Measurements from ENCODE around the gene QPCTL. TPM values are rescaled to one million over a fixed set of nuclear protein-coding genes. Genes with fewer than 3 reads are reported as not detected.
A peak's percentile ranks its signal among the peaks of the same experiment; 100 is the strongest.

QPCTL gene
- polyA plus RNA-seq (2011; rRNA removed) (12.6 and 16.8 TPM in 2 replicates), polyA minus RNA-seq (2011; rRNA and poly(A)+ RNA removed) (12.7 and 16.2 TPM in 2 replicates)

DNA sequence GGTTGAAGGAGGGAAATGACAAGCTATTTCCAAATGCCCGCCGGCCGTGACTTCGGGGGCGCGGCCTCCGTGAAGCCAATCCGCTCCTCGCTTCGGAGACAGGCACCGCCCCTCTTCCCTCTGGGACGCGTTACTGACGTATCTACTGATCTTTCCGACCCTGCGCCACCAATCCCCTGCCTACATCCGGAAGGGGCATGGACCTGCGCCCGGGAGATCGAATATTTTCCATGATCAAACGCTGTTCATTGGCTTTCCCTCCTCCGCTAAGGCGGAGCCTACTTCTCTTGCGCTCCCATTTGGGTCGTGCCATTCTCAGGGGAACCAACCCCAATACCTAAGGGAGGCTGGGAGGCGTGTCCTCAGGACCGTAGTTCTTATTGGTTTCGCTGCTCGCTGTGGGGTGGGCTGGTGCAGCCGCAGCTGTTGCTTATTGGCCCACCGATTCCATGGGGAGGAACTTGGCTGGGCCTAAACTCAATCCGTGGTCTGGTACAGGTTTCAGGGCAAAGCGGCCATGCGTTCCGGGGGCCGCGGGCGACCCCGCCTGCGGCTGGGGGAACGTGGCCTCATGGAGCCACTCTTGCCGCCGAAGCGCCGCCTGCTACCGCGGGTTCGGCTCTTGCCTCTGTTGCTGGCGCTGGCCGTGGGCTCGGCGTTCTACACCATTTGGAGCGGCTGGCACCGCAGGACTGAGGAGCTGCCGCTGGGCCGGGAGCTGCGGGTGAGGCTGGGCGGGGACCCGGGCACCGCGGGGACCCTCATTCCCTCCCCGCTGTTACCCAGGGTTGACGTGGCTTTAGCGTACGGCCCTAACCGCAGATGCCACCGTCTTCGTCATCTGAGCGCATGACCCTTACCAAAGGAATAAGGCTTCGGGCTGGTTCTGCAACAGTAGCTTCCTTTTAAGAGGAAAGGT is at the start of gene QPCTL:
TSS of gene QPCTL (plus strand) at position 480 of the 919 bp plus-strand sequence. CDS start at position 518, 38 bp downstream.
- Histone ChIP-seq H3K4me3 (ENCODE audit: low read depth, low read length) (peak within 1 kb of the TSS; percentile 85), H3K27me3 (ENCODE audit: control insufficient read depth, insufficient read depth, low read length) (no peaks in the 10 kb centered on the region), H3K36me3 (ENCODE audit: control insufficient read depth, insufficient read depth, low read length) (peaks cover 13% of the 10 kb centered on the region)
- CTCF ChIA-PET = interaction anchor here (0.6 to 4.5 kb wide), 25 partner anchors 11 to 231 kb away, joined by 3 to 52 read pairs (median 4); partner anchors contain the start of genes DMWD, FBXO46 and SIX5
- POLR2A ChIA-PET = interaction anchor here (0.6 to 1.0 kb wide), 5 partner anchors 18 to 194 kb away, joined by 3 to 28 read pairs (median 3); partner anchors contain the start of genes DMPK, IRF2BP1 and SIX5
- DNase-seq (ENCODE audit: low read depth) = peak; percentile 99
- TF ChIP-seq, protein P1, sequence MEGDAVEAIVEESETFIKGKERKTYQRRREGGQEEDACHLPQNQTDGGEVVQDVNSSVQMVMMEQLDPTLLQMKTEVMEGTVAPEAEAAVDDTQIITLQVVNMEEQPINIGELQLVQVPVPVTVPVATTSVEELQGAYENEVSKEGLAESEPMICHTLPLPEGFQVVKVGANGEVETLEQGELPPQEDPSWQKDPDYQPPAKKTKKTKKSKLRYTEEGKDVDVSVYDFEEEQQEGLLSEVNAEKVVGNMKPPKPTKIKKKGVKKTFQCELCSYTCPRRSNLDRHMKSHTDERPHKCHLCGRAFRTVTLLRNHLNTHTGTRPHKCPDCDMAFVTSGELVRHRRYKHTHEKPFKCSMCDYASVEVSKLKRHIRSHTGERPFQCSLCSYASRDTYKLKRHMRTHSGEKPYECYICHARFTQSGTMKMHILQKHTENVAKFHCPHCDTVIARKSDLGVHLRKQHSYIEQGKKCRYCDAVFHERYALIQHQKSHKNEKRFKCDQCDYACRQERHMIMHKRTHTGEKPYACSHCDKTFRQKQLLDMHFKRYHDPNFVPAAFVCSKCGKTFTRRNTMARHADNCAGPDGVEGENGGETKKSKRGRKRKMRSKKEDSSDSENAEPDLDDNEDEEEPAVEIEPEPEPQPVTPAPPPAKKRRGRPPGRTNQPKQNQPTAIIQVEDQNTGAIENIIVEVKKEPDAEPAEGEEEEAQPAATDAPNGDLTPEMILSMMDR (IDR thresholded peaks at IDR 0.05; ENCODE audit: insufficient read depth, low read depth, low read length) = no peak

DNA sequence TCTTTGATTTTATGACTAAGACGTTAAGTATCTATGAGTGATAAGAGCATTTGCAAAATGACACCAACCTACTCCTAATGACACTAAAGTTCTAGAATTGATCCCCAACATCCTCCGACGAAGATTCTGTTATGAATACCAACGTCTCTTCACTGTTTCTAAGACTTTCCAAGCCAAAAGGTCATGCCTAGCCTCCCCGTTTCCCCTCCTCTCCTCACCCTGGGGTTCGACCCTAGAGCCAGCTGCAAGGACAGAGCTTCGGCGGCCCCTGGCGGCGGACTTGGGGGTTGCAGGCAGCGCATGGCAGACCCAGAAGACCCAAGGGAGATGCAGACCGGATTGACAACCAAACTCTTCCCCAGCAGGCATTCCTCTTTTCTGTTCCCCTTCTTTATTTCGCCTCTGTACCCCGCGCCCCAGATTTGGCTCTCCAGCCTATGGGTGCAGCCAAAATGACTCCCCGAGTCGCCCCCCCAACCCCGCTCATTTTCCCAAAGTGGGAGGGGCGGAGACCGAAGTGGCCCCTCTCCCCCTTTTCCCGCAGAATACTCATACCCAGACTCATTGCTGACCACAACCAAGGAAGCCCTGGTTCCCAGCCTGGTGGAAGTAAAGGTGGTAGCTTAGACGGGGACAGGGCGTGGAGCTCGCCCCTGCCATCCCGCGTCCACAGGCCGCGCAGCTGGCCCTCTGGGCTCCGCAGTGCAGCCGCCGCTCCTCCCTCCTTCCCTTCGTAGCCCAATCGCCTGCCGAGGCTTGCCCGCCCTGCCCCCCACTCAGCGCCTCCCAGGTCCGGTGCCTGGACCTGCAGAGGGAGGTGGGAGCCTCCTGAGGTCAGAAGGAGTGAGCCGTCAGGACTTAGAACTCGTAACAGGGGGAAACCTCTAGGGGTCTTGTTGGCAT is 49.2 kb upstream of the QPCTL start:
- H3K36me3 ChIP-seq (ENCODE audit: control insufficient read depth, insufficient read depth, low read length) = no peaks in the 10 kb centered on the region
- H3K4me3 ChIP-seq (ENCODE audit: low read depth, low read length) = no peak overlapping the region
- TF ChIP-seq, protein P1 (IDR thresholded peaks at IDR 0.05; ENCODE audit: insufficient read depth, low read depth, low read length) = peak; percentile 99
- no peaks in the 10 kb centered on the region for H3K27me3 ChIP-seq (ENCODE audit: control insufficient read depth, insufficient read depth, low read length)
- DNase-seq (ENCODE audit: low read depth) = no peak
- ChIA-PET POLR2A (no interaction called here), CTCF (interaction anchor here (0.6 to 5.8 kb wide), 35 partner anchors 9 to 313 kb away, joined by 3 to 99 read pairs (median 6); partner anchors contain the start of genes GPR4, OPA3, PPM1N and RTN2)

DNA sequence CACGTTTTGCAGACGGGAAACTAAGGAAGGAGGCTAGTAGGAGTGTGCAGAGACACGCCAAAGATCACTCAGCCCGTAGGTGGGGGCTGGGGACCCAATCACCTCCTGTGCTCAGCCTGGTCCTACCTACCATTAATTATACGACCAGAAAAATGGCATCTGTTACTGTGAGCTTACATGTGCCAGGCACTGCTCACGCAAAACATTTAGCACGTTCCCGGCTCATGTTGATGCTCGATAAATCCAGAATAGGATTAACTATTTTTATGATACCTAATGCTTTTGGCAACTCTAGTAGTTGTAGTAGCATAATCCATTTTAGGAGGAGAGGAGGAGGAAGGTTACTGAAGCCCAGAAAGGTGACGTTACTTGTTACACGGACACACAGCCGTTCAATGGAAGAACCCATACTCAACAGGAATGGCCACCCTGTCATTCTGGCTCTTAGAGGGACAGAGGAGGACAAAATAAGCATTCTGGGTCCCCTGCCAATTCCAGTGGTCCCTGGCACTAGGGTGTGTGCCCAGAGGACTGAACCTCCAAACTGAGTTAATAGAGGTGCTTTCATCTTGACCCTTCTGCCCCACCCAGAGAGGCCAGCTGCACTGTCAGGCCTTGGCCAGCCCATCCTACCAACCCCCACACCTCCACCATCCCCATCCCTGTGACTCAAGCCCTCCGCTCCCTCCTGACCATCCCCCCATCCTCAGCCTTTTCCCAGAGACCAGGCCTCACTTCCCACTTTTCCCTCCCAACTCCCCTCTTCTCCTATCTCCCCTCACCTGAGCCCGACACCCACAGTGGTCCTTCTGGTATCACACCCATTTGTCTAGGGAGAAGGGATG is 48.3 kb upstream of the QPCTL start:
- ChIA-PET CTCF (interaction anchor here (0.6 to 5.8 kb wide), 22 partner anchors 10 to 314 kb away, joined by 3 to 99 read pairs (median 10); partner anchors contain the start of genes GPR4, OPA3 and PPM1N), POLR2A (no interaction called here)
- no peak overlapping the region for H3K4me3 ChIP-seq (ENCODE audit: low read depth, low read length)
- no peaks in the 10 kb centered on the region for H3K36me3 ChIP-seq (ENCODE audit: control insufficient read depth, insufficient read depth, low read length)
- no peak for DNase-seq (ENCODE audit: low read depth)
- TF ChIP-seq, protein P1 (IDR thresholded peaks at IDR 0.05; ENCODE audit: insufficient read depth, low read depth, low read length) = no peak
- H3K27me3 ChIP-seq (ENCODE audit: control insufficient read depth, insufficient read depth, low read length) = no peaks in the 10 kb centered on the region

DNA sequence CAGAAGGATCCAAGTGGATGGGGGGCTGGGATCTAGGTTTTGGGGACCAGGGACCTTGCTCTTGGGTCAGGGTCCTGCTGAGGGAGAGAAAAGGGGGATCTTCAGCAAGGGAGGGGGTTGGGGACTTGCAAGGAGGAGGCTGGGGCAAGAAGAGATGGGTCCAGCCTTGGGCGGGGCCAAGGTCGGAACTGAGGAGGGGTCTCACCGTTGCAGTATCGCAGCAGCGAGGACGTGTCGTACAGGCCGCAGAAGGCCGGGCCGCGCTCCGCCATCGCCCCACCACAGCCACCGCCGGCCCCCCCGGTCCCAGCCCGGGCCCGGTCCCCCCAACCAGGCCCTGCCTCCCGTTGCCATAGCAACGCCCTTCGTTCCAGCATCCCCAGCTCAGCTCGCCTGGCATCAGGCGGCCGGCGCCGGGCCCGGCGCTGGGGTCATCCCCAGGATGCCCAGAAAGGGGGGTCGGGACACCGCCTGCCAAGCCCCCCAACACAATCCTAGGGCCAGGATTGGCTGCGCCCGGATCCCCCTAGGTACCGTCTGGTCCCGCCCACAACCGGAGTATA is 47.3 kb upstream of the QPCTL start:
- no peaks in the 10 kb centered on the region for H3K27me3 ChIP-seq (ENCODE audit: control insufficient read depth, insufficient read depth, low read length)
- CTCF ChIA-PET = interaction anchor here (1.3 to 5.8 kb wide), 4 partner anchors 32 to 206 kb away, joined by 4 to 99 read pairs (median 11); partner anchors contain the start of gene GPR4
- TF ChIP-seq, protein P1 (IDR thresholded peaks at IDR 0.05; ENCODE audit: insufficient read depth, low read depth, low read length) = no peak
- H3K4me3 ChIP-seq (ENCODE audit: low read depth, low read length) = peak overlapping the region; percentile 37
- no peaks in the 10 kb centered on the region for H3K36me3 ChIP-seq (ENCODE audit: control insufficient read depth, insufficient read depth, low read length)
- DNase-seq (ENCODE audit: low read depth) = no peak
- POLR2A ChIA-PET = no interaction called here
